GM18505 (cell line): ENCODE measurements around the gene HGFAC.

ENCODE experiments used
- ATAC-seq: cut with Tn5 transposase; IDR thresholded peaks from one replicate; pipeline ENCODE4 v1.9.1; 2021; ENCODE audit not compliant: unreplicated experiment
- POLR2A ChIP-seq: IDR thresholded peaks from 4 replicates; pipeline ENCODE4 v1.6.1; 2011; ENCODE audit warnings: borderline replicate concordance; ENCODE audit not compliant: insufficient read depth, insufficient read length; ENCODE audit errors: extremely low read depth

Gene HGFAC

DNA sequence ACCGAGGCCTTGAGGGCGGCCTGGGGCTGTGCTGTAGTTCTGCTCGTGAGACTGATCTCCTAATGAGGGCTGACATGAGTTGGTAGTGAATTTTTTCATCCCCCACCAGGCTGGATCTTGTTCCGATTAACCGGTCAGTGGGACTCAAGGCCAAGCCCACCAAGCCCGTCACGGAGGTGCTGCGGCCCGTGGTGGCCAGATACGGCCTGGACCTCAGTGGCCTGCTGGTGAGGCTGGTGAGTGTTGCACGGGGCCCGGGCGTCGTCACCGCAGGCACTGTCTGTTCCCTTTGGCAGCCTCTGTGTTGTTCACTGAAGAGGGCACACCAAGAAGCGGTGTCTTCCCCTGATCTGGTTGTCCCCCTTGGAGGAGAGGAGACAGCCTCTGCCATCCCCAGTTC lies 18.4 kb upstream of the HGFAC start:
- ATAC-seq: no peak
- no peak for TF ChIP-seq POLR2A

DNA sequence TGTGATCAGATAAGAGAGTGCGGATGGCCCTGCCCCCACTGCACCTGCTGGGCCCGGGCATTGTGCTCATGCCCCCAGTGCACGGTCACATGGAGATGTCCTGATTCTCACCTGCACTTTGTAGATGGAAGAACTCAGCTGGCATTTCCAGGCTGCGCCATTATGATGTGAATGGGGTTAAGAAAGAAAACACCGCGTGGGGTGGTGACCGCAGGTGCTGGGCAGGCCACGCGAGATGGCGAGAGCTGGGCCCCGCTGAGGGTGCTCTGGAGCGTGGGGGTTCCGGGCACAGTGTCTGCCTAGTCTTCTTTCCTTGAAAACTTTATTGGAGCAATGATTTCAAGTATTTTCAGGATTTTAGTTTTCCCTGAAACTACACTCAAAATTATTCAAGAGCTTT lies 17.8 kb upstream of the HGFAC start:
- no peak for TF ChIP-seq POLR2A
- ATAC-seq: no peak

DNA sequence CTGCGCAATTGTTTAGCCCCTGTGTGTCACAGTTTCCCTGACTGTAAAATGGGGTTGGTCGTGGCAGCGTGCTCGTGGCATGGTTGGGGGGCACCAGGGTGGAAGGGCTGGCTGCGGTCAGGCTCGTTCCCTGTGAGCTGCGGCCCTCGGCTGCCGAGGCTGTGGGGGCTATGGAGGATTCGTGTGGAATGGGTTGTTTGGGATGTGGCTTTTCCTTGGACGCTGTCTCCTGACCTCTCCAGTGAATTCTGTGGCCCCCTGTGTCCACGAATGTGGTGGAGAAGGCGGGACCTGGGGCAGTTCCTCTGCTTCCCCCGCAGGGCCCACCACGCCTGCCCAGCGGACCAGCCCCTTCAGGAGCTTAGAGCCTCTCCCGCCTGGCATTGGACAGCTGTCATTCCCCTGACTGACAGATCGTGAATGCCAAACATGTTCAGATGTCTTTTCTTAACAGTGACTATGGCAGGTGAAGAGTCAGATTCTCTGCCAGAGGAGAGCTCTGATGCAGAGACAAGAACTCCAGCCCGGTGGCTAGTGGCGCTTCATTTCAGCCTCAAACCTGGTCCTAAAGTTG lies 17.2 kb upstream of the HGFAC start:
- no peak for TF ChIP-seq POLR2A
- no peak for ATAC-seq

DNA sequence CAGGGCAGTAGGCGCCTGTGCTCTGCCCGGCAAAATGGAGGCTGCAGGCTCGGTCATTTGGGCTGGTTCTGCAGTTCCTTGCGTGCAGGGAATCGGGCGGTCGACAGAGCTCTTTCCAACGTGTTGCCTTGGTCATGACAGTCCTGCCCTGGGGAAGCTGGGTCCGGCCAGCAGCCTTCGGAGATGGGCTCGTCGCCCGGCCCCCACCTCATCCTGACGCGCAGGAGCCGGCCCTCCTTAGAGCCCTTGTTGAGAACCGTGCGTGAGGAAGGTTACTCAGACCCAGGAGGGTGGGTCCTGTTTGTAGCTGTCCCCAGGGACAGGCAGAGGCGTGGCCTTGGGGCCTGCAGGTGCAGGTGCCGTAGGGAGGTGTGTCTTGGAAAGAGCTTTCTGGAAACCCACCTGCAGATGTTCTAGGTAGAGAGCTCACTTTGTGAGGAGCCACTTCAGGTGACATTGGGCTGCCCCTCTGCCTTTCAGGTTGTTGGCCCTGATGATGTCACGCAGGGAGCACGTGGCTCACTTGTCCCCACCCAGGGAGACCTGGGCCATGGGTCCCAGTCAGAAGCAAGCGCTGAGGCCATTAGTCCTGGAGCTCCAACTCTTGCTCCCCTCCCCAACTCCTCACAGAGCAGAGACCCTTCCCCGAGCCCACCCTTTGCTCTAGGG lies 15.2 kb upstream of the HGFAC start:
- no peak for ATAC-seq
- TF ChIP-seq POLR2A: no peak

DNA sequence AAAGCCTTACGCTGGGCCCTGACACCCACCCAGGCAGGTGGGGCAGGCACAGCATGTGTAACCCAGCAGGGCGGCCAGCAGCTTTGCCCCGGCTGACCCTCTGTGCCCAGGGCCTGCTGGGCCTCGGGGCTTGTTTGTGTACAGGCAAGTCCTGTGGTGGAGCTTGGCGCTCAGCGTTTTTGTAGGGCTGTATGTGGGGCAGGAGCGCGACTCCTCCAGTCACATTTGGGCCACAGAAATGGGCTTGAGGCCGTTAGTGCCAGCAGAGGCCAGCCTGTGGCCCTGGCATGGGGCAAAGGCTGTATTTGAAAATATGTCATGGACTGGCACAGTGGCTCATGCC lies 14.7 kb upstream of the HGFAC start:
- no peak for ATAC-seq
- TF ChIP-seq POLR2A: no peak

DNA sequence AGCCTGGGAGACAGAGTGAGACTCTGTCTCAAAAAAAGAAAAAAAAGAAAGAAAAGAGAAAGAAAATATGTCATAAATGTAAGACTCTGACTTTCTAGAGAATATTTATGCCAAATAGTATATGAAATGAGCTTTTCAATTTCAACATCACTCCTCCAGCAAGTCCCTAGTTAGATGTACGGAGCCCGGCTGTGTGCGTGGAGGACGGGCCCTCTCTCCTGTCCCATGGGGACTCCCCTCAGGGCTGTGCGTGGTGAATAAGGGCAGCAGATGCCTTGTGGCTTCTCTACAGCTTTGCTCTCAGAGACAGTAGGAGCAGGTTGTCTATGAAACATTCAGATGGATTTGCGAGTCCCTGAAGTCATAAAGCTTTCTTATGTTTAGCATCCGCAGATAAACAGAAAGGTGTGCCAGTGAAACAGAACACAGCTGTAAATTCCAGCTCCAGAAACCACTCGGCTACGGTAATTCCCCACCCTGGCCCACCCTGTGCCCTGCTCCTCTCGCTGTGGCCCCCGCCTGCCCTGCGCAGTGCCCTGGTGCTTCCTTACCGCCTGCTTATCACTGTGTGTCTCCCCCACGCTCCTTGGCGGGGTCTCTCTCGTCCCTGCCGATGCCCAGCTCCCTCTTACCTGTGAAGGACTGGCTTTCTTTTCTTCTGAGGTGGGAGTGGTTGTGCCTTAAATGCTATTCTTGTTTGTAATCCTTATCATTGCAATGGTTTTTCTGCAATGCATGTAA lies 13.9 kb upstream of the HGFAC start:
- ATAC-seq: no peak
- TF ChIP-seq POLR2A: no peak

DNA sequence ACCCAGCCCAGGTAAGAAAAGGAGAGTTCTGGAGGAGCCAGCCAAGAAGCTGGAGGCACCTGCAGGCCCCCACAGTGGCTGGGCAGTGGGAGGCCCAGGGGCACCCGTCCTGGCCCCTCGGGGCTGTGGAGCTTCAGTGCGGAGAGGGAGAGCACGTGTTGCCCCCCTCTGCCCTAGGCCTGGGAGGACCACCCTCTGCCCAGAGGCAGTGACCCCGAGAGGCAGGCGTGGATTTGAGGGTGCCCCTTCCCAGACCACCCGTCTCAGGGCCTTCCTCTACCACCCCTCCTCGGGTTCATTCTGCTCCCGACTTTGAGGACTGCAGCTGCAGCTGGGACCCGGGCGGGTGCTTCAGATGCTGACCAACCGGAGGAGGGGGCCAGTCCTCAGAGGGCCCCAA lies 12.1 kb upstream of the HGFAC start:
- ATAC-seq: no peak
- TF ChIP-seq POLR2A: no peak

DNA sequence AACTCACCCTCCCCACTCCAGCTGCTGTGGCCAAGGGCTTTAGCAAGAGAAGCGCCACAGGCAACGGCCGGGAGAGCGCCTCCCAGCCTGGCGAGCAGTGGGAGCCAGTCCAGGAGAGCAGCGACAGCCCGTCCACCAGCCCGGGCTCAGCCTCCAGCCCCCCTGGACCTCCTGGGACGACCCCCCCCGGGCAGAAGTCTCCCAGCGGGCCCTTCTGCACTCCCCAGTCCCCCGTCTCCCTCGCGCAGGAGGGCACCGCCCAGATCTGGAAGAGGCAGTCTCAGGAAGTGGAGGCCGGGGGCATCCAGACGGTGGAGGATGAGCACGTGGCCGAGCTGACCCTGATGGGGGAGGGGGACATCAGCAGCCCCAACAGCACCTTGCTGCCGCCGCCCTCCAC lies 11.2 kb upstream of the HGFAC start:
- no peak for TF ChIP-seq POLR2A
- no peak for ATAC-seq

DNA sequence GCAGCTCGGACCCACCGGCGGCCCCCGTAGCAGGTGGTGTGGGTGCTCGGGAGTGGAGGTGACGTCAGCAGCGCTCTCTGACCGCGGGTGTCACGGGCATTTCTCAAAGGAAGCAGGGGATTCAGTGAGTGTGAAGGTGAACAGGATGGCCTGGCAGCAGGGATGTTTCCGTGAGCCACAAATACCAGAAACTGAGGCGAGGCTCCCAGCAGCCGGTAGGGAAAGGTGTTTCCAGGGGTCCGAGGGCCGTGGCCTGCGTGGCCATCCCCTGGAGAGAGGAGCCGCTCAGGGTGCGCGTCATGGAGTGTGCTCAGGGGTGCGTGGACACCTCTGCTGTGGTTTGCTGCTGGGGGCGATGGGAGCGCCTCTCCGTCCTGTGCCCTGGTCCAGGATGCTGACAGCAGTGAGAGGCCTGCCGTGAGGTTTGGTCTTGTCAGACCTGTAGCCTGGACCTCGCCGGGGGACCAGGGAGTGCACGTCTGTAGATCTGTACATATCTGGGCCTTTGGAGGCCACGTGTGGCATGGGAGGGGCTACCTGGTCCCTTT lies 10.2 kb upstream of the HGFAC start:
- no peak for TF ChIP-seq POLR2A
- no peak for ATAC-seq

DNA sequence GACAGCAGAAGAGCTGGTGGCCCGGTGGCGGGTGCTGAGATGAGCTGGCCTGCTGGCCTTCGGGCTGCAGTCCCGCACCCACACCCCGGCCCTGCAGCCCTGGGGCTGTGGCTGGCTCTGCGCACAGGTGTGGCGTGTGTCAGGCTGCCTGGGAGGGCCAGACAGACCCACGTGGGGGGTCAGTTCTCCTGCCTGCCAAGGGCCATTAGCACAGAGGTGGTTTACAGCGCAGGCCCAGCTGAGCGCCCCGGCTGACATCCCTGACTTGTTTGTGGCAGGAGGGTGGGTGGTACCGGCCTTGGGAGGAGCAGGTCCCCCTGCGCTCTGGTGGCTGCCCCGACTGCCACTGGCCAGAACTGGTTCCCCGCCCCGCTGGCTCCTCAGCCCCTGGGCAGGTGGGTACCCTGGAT lies 9.4 kb upstream of the HGFAC start:
- no peak for ATAC-seq
- TF ChIP-seq POLR2A: no peak

DNA sequence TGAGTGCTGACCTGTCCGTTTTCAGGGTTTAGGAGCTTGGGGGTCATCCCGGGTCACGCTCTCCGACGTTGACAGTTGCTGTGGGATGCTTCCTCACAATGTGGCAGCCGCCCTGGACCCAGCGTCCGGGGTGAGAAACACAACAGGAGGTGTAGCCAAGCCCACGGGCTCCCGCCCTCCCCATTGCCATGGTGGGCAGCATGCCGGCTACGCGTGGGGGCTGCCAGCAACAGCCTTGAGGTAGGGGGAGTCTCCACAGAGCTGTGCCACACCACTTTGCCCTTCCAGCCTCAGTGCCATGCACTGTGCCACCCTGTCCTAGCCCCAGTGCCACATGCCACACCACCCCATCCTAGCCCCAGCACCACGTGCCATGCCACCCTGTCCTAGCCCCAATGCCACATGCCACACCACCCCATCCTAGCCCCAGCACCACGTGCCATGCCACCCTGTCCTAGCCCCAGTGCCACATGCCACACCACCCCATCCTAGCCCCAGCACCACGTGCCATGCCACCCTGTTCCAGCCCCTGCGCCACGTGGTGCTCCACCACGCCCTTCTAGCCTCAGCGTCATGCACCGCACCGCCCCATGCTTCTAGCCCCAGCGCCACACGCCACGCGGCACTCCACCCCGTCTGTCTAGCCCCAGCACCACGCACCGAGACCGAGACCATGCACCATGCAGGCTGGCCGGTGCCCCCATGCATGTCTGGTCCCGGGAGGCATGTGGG lies 8.5 kb upstream of the HGFAC start:
- TF ChIP-seq POLR2A: no peak
- ATAC-seq: no peak

DNA sequence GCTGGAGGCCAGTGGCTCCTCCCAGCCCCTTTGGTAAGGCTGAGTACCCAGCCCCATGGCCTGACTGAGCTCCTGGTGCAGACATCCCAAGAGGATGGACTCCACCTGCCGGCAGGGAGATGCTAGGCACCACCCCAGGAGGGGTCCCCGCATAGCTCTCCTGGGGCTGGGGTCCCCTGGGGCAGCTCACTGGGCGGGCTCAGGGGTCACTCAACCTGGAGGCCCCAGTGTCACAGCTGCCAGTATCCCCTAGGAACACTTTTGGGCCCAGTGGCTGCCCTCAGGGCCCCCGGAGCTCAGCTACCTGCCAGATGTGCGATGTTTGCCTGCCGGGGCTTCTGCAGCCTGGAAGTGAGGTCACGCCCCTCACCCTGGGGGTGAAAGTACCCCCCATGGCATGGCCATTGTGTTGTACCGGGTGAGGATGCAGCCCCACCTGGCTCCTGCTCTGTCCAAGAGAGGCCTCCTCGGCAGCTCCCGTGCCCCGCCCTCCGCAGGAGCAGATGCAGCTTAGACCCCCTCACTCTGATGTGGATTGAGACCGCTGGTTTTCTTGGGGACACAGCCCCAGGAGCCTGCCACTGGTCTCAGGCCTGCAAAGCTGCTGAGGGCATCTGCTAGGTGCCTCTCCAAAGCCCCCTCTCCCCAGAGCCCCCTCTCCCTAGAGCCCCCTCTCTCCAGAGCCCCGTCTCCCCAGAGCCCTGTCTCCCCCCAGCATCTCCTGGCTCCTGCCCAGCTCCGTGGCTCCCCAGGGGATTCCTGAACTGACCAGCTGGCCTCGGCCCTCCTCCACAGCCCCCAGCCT lies 6.7 kb upstream of the HGFAC start:
- no peak for ATAC-seq

DNA sequence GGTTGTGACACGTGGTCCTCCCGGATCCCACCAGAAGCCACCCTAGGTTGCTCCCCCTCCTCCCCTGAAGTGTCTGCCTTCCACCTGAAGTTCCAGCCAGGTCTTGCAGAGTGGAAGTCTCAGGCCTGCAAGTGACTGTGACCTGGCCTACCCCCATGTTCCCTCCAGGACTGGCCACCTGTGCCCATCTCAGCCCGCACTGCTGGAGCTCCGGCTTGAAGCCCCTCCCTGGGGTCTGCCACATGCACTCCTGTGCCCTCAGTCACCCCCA lies 6.1 kb upstream of the HGFAC start:
- no peak for ATAC-seq
- TF ChIP-seq POLR2A: no peak

More for the DNA sequence above, 6.7 kb upstream of the HGFAC start:
- no peak for TF ChIP-seq POLR2A
